K562 (cell line): Measurements from ENCODE around the gene ZEB2. TPM values are rescaled to one million over a fixed set of nuclear protein-coding genes. Genes with fewer than 3 reads are reported as not detected.

Experiments used
- ARID1B ChIP-seq: fragments of 450-650 bp; IDR thresholded peaks from 2 replicates; pipeline ENCODE4 v1.6.1; 2016; ENCODE audit warnings: antibody characterized with exemption, mild to moderate bottlenecking, inconsistent platforms
- CREB1 ChIP-seq, 2 experiments: sonication (generic) in 1 of 2; formaldehyde crosslinking in 1 of 2; IDR thresholded peaks; 2 replicates each; pipeline versions ENCODE4 v1.6.1 to v1.8.0; 2012 to 2022; ENCODE audit warnings: inconsistent platforms in 1 of 2, mild to moderate bottlenecking in 1 of 2, missing genetic modification reagents in 1 of 2, moderate library complexity in 1 of 2
- HNRNPK ChIP-seq: fragments of 200-400 bp; formaldehyde crosslinking; IDR thresholded peaks from one replicate; pipeline ENCODE4 v1.6.1; 2018; ENCODE audit warnings: mild to moderate bottlenecking, low read depth, low read length; ENCODE audit not compliant: poor library complexity, severe bottlenecking
- ILK ChIP-seq: fragments of 450-650 bp; IDR thresholded peaks from 2 replicates; pipeline ENCODE4 v1.6.1; 2016; ENCODE audit warnings: missing genetic modification characterization, low read depth, mild to moderate bottlenecking, missing compliant biosample characterization, moderate library complexity, borderline replicate concordance
- MEIS2 ChIP-seq: fragments of 450-650 bp; IDR thresholded peaks from 2 replicates; pipeline ENCODE4 v1.6.1; 2014; ENCODE audit warnings: mild to moderate bottlenecking; ENCODE audit not compliant: partially characterized antibody
- MNT ChIP-seq, 2 experiments: fragments of 450-650 bp; conservative IDR thresholded peaks; 2 replicates each; pipeline ENCODE4 v1.6.1; 2017; ENCODE audit warnings: mild to moderate bottlenecking in 2 of 2, moderate library complexity in 2 of 2
- MYNN ChIP-seq, 2 experiments: sonication (generic); formaldehyde crosslinking in 1 of 2; IDR thresholded peaks; 2 replicates each; pipeline versions ENCODE4 v1.5.0 to v1.6.1; 2016 to 2020; ENCODE audit warnings: antibody characterized with exemption in 1 of 2, missing genetic modification reagents in 1 of 2
- NELFE ChIP-seq: IDR thresholded peaks from 2 replicates; pipeline ENCODE4 v1.6.1; 2011; ENCODE audit warnings: mild to moderate bottlenecking; ENCODE audit not compliant: insufficient read depth, insufficient read length
- NFIC ChIP-seq: fragments of 450-650 bp; IDR thresholded peaks from 2 replicates; pipeline ENCODE4 v1.6.1; 2017; ENCODE audit warnings: mild to moderate bottlenecking, inconsistent platforms
- POLR2AphosphoS5 ChIP-seq: IDR thresholded peaks from 2 replicates; pipeline ENCODE4 v1.6.1; 2011; ENCODE audit warnings: mild to moderate bottlenecking, low read depth, low read length, moderate library complexity; ENCODE audit not compliant: control insufficient read depth, insufficient read depth
- RBM22 ChIP-seq: fragments of 200-400 bp; formaldehyde crosslinking; IDR thresholded peaks from 2 replicates; pipeline ENCODE4 v1.6.1; 2018; ENCODE audit warnings: low read length, low read depth; ENCODE audit not compliant: poor library complexity, severe bottlenecking
- ZEB2 ChIP-seq: fragments of 450-650 bp; IDR thresholded peaks from 2 replicates; pipeline ENCODE4 v1.6.1; 2016
- ZNF696 ChIP-seq: fragments of 250-450 bp; sonication (Bioruptor Pico); conservative IDR thresholded peaks from 2 replicates; pipeline ENCODE4 v1.4.0; 2020; ENCODE audit warnings: mild to moderate bottlenecking, moderate library complexity
- polyA plus RNA-seq, 8 experiments: library from polyadenylated mRNA; depleted of rRNA in 4 of 8; stranded (reverse) in 5 of 8; unstranded in 3 of 8; fragments of >200 nt; fragmentation: Nextera tagmentation in 2 of 8; fragmentation: Illumina TruSeq in 1 of 8; extraction: Ambion mirVana in 2 of 8; extraction: Trizol in 1 of 8; gene quantifications; 2 replicates each; pipeline versions ENCODE4 v1.2.1 to v1.2.3, GENCODE V29; 2011 to 2014; ENCODE audit warnings: inconsistent platforms in 1 of 8, missing spikeins in 1 of 8
- total RNA-seq, 7 experiments: library from RNA; depleted of rRNA in 6 of 7; stranded (reverse); fragments of >200 nt in 6 of 7; fragmentation: Illumina TruSeq in 2 of 7; extraction: Trizol in 2 of 7; gene quantifications; 2 replicates each; pipeline versions ENCODE4 v1.2.1 to v1.2.3, GENCODE V29; 2011 to 2021; ENCODE audit warnings: low replicate concordance in 1 of 7
- TF ChIP-seq, protein P1 (sequence below): fragments of 250-450 bp; sonication (Bioruptor Pico); IDR thresholded peaks from 2 replicates; pipeline ENCODE4 v1.4.0; 2020; ENCODE audit warnings: mild to moderate bottlenecking, moderate library complexity

ZEB2 gene
- total and polyA plus RNA-seq, 9 of the 15 experiments (the other 6 are each of a cell fraction or from before 2014, with no cell fraction given) = 15.1 to 113 (median 72.3) TPM

- TF ChIP-seq ZEB2 (no peak), HNRNPK (no peak), NELFE (no peak), MYNN (IDR thresholded peaks at IDR 0.05) (no peak), MYNN (CRISPR knock-in tag; IDR thresholded peaks at IDR 0.05) (no peak), ILK (no peak), MNT (conservative IDR thresholded peaks at IDR 0.05) (no peak; a peak in 1 of 4 replicates), ZNF696 (no peak), POLR2AphosphoS5 (0 out of 2 replicates have a peak, but pooled peaks have one; percentile 13), MEIS2 (no peak), ARID1B (no peak), CREB1 (IDR thresholded peaks at IDR 0.05) (no peak), CREB1 (CRISPR knock-in tag; IDR thresholded peaks at IDR 0.05) (no peak), NFIC (no peak), RBM22 (peak; percentile 90)
- TF ChIP-seq, protein P1, sequence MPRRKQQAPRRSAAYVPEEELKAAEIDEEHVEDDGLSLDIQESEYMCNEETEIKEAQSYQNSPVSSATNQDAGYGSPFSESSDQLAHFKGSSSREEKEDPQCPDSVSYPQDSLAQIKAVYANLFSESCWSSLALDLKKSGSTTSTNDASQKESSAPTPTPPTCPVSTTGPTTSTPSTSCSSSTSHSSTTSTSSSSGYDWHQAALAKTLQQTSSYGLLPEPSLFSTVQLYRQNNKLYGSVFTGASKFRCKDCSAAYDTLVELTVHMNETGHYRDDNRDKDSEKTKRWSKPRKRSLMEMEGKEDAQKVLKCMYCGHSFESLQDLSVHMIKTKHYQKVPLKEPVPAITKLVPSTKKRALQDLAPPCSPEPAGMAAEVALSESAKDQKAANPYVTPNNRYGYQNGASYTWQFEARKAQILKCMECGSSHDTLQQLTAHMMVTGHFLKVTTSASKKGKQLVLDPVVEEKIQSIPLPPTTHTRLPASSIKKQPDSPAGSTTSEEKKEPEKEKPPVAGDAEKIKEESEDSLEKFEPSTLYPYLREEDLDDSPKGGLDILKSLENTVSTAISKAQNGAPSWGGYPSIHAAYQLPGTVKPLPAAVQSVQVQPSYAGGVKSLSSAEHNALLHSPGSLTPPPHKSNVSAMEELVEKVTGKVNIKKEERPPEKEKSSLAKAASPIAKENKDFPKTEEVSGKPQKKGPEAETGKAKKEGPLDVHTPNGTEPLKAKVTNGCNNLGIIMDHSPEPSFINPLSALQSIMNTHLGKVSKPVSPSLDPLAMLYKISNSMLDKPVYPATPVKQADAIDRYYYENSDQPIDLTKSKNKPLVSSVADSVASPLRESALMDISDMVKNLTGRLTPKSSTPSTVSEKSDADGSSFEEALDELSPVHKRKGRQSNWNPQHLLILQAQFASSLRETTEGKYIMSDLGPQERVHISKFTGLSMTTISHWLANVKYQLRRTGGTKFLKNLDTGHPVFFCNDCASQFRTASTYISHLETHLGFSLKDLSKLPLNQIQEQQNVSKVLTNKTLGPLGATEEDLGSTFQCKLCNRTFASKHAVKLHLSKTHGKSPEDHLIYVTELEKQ = no peak
Measured at GRCh38 chr2:144515696-144516410, 4.1 kb downstream of the ZEB2 start (continued).
